Progenitor cell of endocrine pancreas (in vitro differentiated cells): ENCODE results near the gene NADSYN1. TPM values are rescaled to one million over a fixed set of nuclear protein-coding genes. Genes with fewer than 3 reads are reported as not detected.

ENCODE experiments used
- DNase-seq: peaks from one replicate; pipeline ENCODE4 v3.0.0; 2021; ENCODE audit warnings: low spot score; ENCODE audit not compliant: unreplicated experiment
- H3K27ac Mint-ChIP-seq: 2 replicates; pipeline ENCODE4 v1.8.0; 2021; ENCODE audit warnings: mild to moderate bottlenecking, moderate library complexity, mixed read lengths
- H3K27me3 Mint-ChIP-seq: 2 replicates; pipeline ENCODE4 v1.8.0; 2021; ENCODE audit warnings: mixed read lengths
- H3K36me3 Mint-ChIP-seq: 2 replicates; pipeline ENCODE4 v1.8.0; 2022; ENCODE audit warnings: mixed read lengths; ENCODE audit not compliant: insufficient read depth
- H3K4me1 Mint-ChIP-seq: 2 replicates; pipeline ENCODE4 v1.8.0; 2021; ENCODE audit warnings: low read depth, mixed read lengths
- H3K4me3 Mint-ChIP-seq: 2 replicates; pipeline ENCODE4 v1.8.0; 2021; ENCODE audit warnings: low read depth, mild to moderate bottlenecking, moderate library complexity, mixed read lengths
- H3K9me3 Mint-ChIP-seq: 2 replicates; pipeline ENCODE4 v1.8.0; 2021; ENCODE audit warnings: low read depth, mixed read lengths
- total RNA-seq: library from RNA; stranded (reverse); gene quantifications from 2 replicates; pipeline ENCODE4 v1.2.1, GENCODE V29; 2021
- TF ChIP-seq, protein P1 (sequence below): fragments of 200-600 bp; sonication (generic); IDR thresholded peaks from one replicate; pipeline ENCODE4 v1.5.0; 2021; ENCODE audit warnings: antibody characterized with exemption, mild to moderate bottlenecking; ENCODE audit not compliant: unreplicated experiment

The NADSYN1 gene
- total RNA-seq, 1 donor from 2014 or later: 72.0 TPM

DNA sequence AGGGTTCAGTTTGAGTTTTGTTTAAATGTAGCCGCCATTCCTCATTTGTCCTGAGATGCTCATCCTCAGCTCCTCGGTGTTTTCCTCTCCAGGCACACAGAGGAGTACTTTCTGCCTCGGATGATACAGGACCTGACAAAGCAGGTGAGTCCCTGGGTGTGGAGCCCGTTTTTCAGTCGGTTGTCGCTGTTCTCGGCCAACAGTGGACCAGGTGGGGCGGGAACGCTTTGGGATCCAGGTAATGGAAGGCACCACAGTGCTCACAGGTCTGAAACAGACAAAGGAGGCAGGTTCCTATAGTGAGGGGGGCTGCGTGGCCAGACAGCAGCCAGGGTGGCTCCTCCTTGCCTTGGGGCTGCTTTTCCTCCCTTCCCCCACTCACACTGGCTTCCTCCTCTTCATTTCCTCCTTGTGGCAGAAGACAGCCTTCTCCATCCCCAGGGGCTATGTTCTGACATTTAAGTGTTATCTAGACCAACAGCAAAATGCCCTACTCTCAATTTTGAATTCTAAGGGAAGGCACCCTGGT, 19.4 kb downstream of the NADSYN1 start:
- peaks cover 4% of the 10 kb centered on the region for H3K4me1 Mint-ChIP-seq
- no peak overlapping the region for H3K27ac Mint-ChIP-seq
- H3K4me3 Mint-ChIP-seq: no peak overlapping the region
- H3K36me3 Mint-ChIP-seq: peaks cover 33% of the 10 kb centered on the region
- H3K9me3 Mint-ChIP-seq: peaks cover 15% of the 10 kb centered on the region
- DNase-seq: no peak
- TF ChIP-seq, protein P1, sequence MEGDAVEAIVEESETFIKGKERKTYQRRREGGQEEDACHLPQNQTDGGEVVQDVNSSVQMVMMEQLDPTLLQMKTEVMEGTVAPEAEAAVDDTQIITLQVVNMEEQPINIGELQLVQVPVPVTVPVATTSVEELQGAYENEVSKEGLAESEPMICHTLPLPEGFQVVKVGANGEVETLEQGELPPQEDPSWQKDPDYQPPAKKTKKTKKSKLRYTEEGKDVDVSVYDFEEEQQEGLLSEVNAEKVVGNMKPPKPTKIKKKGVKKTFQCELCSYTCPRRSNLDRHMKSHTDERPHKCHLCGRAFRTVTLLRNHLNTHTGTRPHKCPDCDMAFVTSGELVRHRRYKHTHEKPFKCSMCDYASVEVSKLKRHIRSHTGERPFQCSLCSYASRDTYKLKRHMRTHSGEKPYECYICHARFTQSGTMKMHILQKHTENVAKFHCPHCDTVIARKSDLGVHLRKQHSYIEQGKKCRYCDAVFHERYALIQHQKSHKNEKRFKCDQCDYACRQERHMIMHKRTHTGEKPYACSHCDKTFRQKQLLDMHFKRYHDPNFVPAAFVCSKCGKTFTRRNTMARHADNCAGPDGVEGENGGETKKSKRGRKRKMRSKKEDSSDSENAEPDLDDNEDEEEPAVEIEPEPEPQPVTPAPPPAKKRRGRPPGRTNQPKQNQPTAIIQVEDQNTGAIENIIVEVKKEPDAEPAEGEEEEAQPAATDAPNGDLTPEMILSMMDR: no peak
- no peaks in the 10 kb centered on the region for H3K27me3 Mint-ChIP-seq

DNA sequence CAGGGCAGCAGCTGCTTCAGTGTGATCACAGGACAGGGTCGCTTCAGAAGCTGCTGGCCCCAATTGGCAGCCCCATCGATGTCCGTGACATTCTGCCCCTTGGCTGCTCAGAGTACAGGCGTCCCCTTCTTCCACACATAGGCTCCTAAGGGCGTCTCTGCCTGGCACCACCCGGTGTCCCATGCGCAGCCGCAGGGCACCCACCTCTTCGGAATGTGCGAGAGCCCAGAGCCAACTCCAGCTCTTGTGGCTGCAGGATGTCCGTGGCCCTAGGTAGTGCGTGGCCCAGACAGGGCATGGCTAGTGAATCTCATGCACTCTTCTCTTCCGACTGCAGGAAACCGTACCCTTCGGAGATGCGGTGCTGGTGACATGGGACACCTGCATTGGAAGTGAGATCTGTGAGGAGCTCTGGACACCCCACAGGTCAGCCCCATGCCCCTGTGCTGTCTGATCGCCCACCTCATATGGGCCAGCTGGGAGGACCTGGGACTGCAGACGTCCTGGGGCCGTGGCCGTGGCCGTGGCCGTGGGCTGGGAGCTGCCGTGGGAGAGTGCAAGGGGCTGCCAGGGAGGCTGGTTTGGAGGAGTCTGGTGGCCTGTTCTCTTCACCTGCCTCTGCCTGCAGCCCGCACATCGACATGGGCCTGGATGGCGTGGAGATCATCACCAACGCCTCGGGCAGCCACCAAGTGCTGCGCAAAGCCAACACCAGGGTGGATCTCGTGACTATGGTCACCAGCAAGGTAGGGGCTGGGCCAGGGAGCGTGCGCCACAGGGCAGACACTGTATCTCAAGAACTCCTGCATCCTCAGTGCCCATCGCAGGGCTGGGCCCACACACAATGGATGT, 20.2 kb downstream of the NADSYN1 start:
- H3K27ac Mint-ChIP-seq: no peak overlapping the region
- peaks cover 27% of the 10 kb centered on the region for H3K36me3 Mint-ChIP-seq
- H3K9me3 Mint-ChIP-seq: peaks cover 7% of the 10 kb centered on the region
- no peaks in the 10 kb centered on the region for H3K27me3 Mint-ChIP-seq
- TF ChIP-seq, protein P1: no peak
- no peak overlapping the region for H3K4me3 Mint-ChIP-seq
- peaks cover 5% of the 10 kb centered on the region for H3K4me1 Mint-ChIP-seq
- no peak for DNase-seq

DNA sequence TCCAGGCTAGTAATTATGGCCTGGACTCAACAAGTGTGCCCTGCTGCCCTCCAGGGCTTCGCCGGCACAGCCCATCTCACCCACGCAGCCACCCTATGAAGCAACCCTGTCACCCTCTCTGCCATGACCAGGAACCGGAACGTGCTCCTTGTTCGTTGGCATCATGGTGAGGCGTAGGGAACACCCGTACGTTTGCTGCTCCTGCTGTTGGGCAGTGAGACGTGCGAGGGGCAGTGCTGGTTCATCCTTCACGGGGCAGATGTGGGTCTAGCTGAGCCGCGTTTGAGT, 20.7 kb downstream of the NADSYN1 start:
- Mint-ChIP-seq H3K27me3 (no peaks in the 10 kb centered on the region), H3K9me3 (peaks cover 3% of the 10 kb centered on the region), H3K27ac (no peak overlapping the region), H3K4me1 (peaks cover 5% of the 10 kb centered on the region), H3K36me3 (peaks cover 22% of the 10 kb centered on the region), H3K4me3 (no peak overlapping the region)
- no peak for DNase-seq
- TF ChIP-seq, protein P1: no peak

DNA sequence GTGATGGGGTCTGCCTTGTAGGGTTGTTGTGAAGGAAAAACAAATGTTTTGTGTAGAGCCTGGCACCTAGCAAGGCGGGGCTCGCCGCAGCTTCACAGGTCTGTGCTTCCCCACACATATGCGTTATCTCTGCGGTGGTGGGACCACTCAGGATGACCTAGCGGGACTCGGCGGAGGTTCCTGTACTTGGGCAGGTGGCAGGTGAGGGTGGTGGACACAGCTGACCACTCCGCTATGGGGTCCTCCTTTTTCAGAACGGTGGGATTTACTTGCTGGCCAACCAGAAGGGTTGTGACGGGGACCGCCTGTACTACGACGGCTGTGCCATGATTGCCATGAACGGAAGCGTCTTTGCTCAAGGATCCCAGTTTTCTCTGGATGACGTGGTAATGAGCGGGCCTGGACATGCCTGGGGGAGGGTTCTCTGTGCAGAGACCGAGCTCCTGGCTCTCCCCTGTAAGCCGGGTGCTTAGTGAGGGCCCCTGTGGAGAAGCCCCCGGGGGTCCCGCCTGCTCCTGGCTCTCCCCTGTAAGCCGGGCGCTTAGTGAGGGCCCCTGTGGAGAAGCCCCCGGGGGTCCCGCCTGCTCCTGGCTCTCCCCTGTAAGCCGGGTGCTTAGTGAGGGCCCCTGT, 21.3 kb downstream of the NADSYN1 start:
- DNase-seq: no peak
- Mint-ChIP-seq H3K27ac (no peak overlapping the region), H3K4me1 (peaks cover 5% of the 10 kb centered on the region), H3K4me3 (no peak overlapping the region), H3K36me3 (peaks cover 17% of the 10 kb centered on the region), H3K9me3 (no peaks in the 10 kb centered on the region), H3K27me3 (no peaks in the 10 kb centered on the region)
- TF ChIP-seq, protein P1: no peak

DNA sequence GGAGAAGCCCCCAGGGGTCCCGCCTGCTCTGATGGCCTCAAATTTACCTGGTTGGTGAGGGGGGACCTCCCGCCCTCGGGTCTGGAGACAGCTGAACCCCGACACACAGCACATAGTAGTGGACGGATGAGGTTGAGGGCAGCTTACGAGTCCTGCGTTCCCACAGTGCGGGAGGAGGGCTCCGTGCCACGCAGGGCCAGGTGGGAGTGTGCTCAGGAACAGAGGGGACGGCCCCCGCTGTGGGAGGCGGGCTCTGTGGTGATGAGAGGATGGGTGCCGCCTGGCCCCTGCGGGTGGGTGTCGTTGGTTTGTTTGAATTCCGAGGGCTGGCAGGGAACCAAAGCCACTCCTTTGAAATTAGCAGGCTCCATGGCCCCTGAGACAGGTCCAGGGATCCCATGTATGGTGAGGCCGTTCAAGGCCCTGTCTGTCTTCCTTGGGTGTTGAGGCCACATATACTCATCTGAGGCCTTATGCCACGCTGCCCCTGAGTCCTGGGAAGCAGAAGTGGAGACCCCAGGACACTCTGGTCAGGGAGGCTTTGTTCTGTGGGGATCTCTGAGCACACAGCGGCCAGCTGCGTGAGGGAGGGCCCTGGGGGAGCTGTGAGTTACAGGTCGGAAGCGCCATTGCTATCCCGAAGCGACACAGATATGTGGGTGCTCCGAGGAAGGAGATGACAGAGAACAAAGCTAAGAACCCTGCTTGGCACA, 21.9 kb downstream of the NADSYN1 start:
- no peak overlapping the region for H3K27ac Mint-ChIP-seq
- TF ChIP-seq, protein P1: no peak
- H3K4me3 Mint-ChIP-seq: no peak overlapping the region
- no peak for DNase-seq
- H3K4me1 Mint-ChIP-seq: peaks cover 5% of the 10 kb centered on the region
- no peaks in the 10 kb centered on the region for H3K27me3 Mint-ChIP-seq
- H3K36me3 Mint-ChIP-seq: peaks cover 21% of the 10 kb centered on the region
- H3K9me3 Mint-ChIP-seq: no peaks in the 10 kb centered on the region
